H54 (cell line): Measurements from ENCODE around the gene CNOT6.
"Not testable (repeated sequence)": the region's sequence is repeated elsewhere in the genome, so short reads cannot be mapped to it uniquely, and the experiment has no call there.

Experiments
- DNase-seq: peaks from one replicate; pipeline ENCODE4 v3.0.0; 2011; ENCODE audit warnings: low spot score, mixed read lengths; ENCODE audit not compliant: insufficient read length
- FAIRE-seq: peaks from 3 replicates; lab custom pipeline; 2011; peaks lifted over from hg19 to GRCh38; lab: Jason Lieb, UNC
- POLR2A ChIP-seq: IDR thresholded peaks from 2 replicates; pipeline ENCODE4 v1.6.1; 2011; ENCODE audit warnings: low read depth, mild to moderate bottlenecking, low read length

CNOT6 gene

GRCh38 chr5:180486636-180487149, 7.5 kb upstream of the CNOT6 start:
- DNase-seq (no peak), FAIRE-seq (no peak)
- no peak for TF ChIP-seq POLR2A

- TF ChIP-seq POLR2A, result no peak
- no peak for DNase-seq
- no peak for FAIRE-seq
Measured at GRCh38 chr5:180487556-180487955, 6.6 kb upstream of the CNOT6 start.

GRCh38 chr5:180491496-180491895, 2.7 kb upstream of the CNOT6 start:
- TF ChIP-seq POLR2A, result no peak
- DNase-seq (no peak), FAIRE-seq (no peak)

- no peak for FAIRE-seq
- DNase-seq, result no peak
- TF ChIP-seq POLR2A, result no peak
Measured at GRCh38 chr5:180492226-180492903, 1.8 kb upstream of the CNOT6 start.

- DNase-seq (peak; percentile 31), FAIRE-seq (no peak)
- no peak for TF ChIP-seq POLR2A
Measured at GRCh38 chr5:180494510-180495181, 467 bp downstream of the CNOT6 start.

- no peak for FAIRE-seq
- TF ChIP-seq POLR2A, result no peak
- no peak for DNase-seq
Measured at GRCh38 chr5:180495292-180495691, 1.1 kb downstream of the CNOT6 start.

- no peak for TF ChIP-seq POLR2A
- FAIRE-seq (no peak), DNase-seq (no peak)
Measured at GRCh38 chr5:180495991-180496741, 2.0 kb downstream of the CNOT6 start.

- DNase-seq, result not testable (repeated sequence)
Measured at GRCh38 chr5:180496806-180497205, 2.6 kb downstream of the CNOT6 start.

GRCh38 chr5:180497865-180498264, 3.7 kb downstream of the CNOT6 start:
- not testable (repeated sequence) for FAIRE-seq

More at GRCh38 chr5:180496806-180497205, 2.6 kb downstream of the CNOT6 start:
- not testable (repeated sequence) for FAIRE-seq

GRCh38 chr5:180498378-180498777, 4.2 kb downstream of the CNOT6 start:
- no peak for DNase-seq
- FAIRE-seq, result no peak
- TF ChIP-seq POLR2A, result no peak

More at GRCh38 chr5:180497865-180498264, 3.7 kb downstream of the CNOT6 start:
- not testable (repeated sequence) for DNase-seq

GRCh38 chr5:180499684-180500083, 5.5 kb downstream of the CNOT6 start:
- no peak for TF ChIP-seq POLR2A
- FAIRE-seq (no peak), DNase-seq (no peak)

- not testable (repeated sequence) for FAIRE-seq, DNase-seq
Measured at GRCh38 chr5:180500300-180500699, 6.1 kb downstream of the CNOT6 start.

GRCh38 chr5:180507661-180508060, 13.5 kb downstream of the CNOT6 start:
- DNase-seq, result no peak
- no peak for TF ChIP-seq POLR2A
- no peak for FAIRE-seq

- FAIRE-seq, result no peak
- no peak for TF ChIP-seq POLR2A
Measured at GRCh38 chr5:180515294-180515693, 21.1 kb downstream of the CNOT6 start.

GRCh38 chr5:180515974-180516373, 21.8 kb downstream of the CNOT6 start:
- not testable (repeated sequence) for DNase-seq, FAIRE-seq

More at GRCh38 chr5:180515294-180515693, 21.1 kb downstream of the CNOT6 start:
- DNase-seq, result no peak
